HG02973 (cell line): Measurements from ENCODE around the gene NID1.
"Not testable (repeated sequence)": the region's sequence is repeated elsewhere in the genome, so short reads cannot be mapped to it uniquely, and the experiment has no call there.

ENCODE experiments used
- ATAC-seq: cut with Tn5 transposase; IDR thresholded peaks from one replicate; pipeline ENCODE4 v1.9.1; 2021; ENCODE audit warnings: moderate library complexity; ENCODE audit not compliant: unreplicated experiment

NID1 gene

DNA sequence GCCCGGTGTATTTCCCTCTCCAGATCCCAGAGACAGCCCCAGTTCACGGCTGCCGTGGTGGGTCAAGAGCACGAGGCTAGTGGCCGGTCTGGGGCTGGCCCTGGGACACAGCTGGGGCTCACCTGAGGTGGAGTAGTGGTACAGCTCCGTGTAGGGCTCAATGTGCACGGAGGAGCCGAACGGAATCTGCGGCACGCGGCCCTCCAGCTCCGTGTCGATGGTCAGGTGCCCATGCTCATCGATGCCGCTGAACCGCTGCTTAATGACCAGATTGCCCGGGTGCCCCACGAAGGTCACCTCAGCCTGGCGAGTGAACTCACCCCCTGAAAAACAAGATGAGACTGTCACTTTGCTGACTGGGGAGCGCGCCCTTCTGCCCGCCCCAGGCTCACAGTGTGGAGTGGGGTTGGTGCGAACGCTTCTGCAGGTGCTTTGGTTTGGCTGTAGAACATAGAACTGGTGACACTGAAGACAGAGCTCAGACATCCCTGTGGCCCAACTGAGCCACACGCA is 35.4 kb downstream of the NID1 start:
- ATAC-seq: no peak

DNA sequence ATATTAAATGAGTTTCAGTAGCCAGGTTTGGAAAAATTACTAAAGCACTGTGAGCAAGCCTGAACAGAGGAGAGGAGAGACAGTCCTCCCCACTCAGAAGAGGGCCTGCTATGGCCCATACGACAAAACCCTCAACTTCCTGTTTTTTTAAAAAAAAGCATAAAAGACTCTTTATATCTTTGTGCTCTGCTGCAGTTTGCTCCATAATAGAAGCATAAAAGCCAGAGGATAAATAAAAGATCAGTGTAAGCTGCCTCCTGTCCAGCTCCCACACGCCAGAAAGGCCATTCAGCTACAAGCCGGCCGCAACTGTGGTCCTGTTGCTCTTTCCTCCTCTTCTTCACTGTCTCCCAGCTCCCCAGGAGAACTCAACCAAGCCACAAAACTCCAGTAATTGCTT is 37.8 kb downstream of the NID1 start:
- no peak for ATAC-seq

DNA sequence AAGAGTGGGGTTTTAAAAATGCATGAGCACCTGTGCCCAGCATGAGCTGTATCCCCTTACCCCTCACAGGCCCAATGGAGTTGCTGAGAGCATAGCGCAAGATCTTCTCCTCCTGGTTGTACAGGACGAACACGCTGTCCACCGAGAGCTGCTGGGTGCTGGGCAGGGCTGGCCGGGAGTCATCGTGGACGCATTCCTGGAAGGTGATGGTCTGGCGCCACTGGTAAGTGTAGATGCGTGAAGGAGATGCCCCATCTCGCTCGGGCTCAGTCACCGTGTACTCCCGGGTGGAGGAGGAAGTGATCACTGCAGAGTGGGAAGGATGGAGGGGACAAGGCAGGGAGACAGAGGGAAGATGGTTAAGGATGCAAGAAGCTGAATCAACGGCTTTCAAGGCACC is 39.1 kb downstream of the NID1 start:
- ATAC-seq: no peak

DNA sequence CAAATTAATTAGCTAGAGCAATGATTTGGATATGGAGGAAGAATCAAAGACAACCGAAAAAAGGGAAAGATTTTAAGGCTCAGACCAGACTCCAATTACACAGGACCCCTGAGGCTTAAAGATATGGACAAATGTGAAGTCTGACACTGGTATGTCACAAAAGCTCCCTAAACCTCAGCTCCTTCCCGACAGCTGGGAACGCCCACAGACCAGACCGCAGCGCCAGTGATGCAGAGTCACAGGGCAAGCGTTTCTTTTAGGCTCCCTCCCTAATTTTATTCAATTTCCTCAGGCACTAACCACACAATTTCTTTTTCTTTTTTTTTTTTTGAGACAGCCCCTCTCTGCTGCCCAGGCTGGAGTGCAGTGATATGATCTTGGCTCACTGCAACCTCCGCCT is 40.2 kb downstream of the NID1 start:
- no peak for ATAC-seq

DNA sequence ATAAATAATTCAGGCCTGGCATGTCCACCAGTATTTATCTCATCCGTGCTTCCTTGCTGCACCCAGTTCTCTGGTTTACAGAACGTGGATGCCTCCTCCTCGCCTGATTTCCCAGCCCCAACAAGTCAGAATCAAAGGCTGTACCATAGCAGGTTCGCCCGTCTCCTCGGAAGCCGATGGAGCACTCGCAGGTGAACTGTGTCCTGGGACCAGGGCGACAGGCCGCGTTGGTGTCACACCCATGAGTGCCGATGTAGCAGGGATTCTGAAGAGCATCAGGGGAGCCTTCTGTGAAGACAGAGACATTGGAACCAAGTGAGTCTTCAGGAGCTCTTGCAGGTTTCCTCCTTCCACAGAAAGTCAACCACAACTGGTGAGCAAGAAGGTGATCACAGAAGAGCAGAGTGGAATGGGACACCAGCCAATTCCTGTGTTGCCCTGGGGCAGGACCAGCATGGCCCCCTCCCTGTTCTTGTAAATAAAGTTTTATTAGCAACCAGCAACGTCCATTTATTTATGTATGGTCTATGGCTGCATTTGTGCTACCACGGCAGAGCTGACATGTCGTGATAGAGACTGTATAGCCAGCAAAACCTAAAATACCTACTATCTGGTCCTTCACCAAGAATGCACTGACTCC is 40.8 kb downstream of the NID1 start:
- ATAC-seq: no peak

DNA sequence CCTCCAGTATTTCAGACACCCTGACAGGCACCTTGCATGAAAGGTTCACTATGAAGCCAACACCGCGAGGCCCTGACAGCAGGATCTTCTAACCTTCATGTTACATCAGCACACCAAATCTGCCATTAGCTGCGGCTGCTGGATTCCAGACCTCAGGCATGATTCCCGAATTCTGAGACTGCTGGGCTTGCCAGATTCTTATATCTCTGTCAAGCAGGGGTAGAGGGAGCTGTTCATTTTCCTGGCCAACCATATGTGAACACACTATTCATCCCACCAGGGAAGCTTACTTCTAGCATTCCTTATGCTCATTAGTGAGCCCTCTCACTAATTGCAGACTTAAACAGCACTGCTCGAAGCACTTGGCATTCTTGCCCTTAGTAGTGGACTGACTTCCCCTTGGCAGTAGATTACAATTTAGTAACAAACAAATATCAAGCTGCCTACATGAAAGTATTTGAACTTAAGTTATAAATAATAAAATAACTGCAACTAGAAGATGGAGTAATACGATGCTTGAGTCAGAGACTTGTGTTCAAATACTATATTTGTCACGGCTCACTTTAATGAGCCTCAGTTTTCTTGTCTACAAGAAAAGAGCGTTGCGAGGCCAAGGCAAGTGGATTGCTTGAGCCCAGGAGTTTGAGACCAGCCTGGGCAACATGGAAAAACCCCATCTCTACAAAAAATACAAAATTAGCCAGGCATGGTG is 43.3 kb downstream of the NID1 start:
- ATAC-seq: no peak

DNA sequence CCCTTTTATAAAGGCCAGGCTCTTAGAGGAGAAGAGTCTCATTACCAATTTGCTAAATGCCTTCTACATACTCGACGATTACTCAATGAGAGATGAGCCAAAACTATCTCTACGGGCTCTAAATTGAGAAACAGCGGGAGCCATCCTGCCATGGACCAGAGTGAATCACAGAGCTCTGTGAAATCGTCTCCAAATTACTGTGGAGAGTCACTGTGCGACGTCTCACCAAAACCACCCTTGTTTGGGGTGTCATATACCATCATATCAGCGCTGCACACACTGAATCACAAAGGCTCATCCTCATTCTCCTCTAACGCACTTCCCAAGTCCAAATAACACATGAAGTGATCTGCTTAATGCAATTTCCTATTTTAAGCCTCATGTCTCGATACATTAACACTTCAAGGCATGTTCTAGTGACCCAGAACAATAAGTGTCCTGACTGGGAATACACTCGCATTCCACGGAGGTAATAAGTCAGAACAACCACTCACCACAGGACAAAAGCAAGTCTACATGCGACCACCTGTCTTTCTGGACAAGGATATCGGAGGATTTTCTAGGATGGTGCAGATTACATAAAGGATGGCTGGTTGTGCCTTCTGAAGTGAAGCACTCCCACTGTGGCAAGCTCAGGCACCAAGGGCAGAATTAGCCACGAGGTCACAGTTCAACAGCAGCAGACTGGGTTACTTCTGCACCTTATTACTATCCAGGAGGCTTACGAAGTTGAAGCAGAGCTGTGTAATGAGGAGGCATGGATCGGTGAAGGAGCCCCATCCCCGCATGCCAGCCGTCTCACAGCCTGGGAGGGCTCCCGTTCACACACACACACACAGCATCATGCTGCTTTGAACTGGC is 44.3 kb downstream of the NID1 start:
- no peak for ATAC-seq

DNA sequence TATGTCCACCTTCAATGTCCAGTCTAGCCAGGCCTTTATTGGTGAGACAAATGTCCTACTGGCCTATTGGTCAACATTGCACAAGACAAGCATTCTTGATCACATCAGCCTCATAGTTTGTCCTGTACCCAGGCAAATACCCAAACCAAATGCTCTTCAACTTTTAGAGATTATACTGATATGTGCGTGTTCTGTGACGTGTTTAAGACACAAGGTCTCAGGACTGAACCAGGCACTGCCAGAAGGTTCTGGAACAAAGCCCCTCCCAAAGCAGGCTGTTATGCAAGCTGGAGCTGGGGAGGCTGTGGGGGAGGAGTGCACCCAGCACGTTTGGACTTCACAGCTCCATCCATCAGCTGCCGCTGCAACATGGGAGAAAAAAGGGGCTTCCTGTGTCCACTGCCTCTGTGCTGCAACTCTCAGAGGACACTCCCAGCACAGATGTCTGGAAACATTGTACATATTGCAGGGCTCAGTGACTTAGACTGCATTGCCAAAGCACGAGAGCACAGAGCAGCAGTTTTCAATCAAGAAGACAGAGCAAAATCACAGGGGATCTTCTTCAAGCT is 45.9 kb downstream of the NID1 start:
- no peak for ATAC-seq

DNA sequence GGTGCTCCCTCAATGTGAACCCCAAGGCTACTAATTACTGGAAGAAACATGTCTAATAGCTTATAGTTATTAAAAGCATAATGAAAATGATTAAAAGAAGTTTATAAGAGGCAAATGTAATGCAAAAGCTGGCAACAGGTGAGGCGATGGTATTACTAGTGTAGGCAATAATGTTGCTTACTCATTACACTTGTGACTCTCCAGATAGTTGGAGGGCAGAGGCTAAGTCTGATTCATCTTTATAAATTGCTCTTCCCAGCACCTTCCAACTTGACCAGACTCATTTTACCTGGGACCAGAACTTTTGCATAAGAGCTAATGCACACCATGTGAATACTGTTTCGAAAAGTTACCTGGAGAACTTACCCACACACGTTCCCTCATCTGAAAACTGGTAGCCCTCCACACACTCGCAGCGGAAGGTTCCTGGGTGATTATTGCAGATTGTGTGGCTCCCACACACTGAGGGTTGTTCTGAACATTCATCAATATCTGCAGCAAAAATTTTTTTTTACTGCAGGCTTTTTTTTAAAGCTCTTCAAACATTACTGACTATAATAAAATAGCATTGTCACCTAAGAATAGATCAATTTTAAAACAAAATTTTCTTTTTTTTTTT is 48.0 kb downstream of the NID1 start:
- no peak for ATAC-seq

DNA sequence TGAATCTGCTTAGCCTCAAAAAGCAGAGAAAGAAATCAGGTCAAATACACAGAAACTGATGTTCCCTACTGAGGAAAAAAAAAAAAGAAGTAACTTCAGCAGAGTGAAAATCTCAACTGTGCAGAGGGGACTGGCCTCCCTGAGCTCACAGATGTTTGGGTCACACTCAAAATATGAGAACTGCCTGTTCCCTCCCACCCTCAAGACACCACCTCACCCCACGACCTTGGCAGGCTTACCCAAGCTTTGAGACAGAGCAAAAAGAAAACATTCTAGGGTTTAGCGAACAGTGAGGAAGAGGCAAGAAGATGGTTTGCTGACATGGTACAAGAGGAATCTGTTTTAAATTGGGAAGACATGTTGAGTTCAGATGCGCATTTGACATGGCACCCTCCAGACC is 48.8 kb downstream of the NID1 start:
- no peak for ATAC-seq

DNA sequence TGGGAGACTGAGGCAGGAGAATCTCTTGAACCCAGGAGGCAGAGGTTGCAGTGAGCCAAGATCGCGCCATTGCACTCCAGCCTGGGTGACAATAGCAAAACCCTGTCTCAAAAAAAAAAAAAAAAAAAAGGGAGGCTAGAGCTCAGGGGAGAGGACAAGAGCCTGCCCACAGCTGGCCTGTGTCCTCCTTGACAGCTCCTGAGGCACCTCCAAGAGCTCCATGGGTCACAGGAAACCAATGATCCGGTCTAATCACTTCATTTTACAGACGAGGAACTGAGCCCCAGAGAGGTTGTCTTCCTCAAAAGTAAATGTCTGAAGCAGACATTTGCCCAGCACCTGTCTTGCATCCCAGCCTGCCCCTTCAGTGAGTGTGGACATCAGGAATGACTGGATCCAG is 49.4 kb downstream of the NID1 start:
- no peak for ATAC-seq

DNA sequence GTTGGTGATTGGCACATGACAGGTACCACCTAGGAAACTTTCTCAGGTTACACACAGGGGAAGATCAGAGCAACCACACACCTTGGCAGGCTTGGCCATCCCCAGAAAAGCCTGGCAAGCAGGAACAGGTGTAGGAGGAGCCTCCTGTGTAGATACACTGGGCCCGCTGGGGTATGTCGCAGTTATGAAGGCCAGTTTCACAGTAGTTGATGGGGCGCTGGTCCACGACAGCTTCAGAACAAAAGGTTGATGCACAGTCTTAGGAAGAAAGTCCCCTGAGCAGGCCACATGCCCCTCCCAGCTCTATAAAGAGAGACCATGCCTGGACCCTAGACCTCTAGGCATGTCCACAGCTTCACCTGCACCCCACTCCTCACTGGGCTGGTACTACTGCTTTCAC is 51.6 kb downstream of the NID1 start:
- ATAC-seq: no peak

DNA sequence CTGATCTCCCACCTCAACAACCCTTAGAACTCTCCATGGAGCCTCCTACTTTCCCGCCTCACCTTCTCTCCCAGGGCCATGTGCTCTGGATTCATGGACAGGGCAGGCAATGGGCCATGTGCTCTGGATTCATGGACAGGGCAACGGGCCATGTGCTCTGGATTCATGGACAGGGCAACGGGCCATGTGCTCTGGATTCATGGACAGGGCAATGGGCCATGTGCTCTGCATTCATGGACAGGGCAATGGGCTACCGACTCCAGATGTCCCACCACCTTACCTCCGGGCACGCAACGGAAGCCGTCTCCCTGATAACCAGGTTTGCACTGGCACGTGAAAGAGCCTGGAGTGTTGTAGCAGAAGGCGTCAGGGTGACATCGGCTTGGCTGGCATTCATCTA is 53.2 kb downstream of the NID1 start:
- ATAC-seq: no peak

DNA sequence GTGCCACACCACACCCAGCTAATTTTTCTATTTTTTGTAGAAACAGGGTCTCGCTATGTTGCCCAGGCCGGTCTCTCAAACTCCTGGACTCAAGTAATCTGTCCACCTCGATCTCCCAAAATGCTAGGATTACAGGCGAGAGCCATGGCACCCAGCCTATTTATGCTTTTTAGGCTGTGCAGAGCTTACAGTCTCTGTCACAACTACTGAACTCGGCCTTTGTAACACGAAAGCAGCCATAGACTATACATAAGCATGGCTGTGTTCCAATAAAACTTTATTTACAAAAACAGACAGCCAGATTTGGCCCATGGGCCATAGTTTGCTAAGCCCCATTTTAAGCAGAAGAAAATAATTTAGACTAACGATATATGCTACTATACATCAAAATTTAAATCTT is 54.4 kb downstream of the NID1 start:
- no peak for ATAC-seq

DNA sequence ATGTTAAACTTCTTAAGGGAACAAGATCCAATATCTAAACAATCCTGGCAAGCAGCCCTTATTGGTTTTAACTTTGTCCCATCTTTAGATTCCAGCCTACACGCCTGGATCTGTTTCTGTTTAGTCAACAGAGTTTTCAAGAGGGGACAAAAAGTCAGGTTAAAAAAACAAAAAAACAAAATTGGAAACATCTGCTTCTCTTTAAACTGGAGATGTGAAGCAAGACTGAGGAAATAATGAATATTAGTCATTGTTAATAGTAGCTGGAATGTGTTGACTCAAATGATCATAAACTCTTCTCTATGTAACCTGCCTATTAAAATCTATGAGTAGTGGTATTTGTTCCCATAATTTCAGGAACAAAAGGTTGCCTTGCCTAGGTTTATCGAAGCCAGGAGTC is 55.0 kb downstream of the NID1 start:
- no peak for ATAC-seq

DNA sequence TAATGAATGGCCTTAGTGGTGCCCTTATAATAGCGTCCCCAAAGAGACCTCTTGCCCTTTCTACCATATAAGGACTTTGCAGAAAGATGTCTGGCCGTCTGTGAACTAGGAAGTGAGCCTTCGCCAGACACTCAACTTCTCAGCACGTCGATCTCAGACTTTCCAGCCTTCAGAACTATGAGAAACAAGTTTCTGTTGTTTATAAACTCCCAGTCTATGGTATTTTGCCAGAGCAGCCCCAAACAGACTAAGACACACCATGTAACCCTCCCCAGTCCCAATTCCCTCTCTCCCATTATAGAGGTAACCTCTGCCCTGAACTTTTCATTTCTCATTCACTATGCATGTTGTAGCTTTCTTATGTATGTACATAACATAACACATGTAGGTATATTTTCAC is 55.7 kb downstream of the NID1 start:
- ATAC-seq: no peak

DNA sequence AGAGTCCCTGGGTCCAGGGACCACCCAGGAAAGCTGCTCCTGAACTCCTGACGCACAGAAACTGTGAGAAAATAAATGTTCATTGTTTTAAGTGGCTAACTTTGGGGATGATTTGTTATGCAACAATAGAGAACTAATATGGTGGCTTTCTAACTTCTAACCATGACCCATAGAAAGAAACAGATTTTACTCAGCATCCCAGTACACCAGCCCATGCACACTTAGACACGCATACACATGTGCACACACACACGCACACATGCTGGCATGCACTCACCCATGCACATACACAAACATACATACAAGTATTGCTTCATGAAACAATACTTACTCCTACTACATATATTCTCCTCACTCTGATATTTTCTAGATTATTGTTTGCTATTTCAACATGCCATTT is 57.1 kb downstream of the NID1 start:
- ATAC-seq: no peak

DNA sequence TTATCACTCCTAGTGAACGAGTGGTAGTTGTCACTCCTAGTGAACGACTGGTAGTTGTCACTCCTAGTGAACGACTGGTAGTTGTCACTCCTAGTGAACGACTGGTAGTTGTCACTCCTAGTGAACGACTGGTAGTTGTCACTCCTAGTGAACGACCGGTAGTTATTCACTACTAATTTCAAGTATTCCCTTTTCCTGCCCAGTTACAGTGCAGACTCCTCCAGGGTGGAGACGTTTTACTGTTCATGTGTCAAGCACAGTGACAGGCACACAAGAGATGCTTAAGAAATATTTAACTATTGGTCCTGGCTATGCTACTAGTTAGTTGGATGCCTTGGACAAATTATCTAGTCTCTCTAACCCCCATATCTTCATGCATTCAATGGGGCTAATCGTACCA is 61.8 kb downstream of the NID1 start:
- not testable (repeated sequence) for ATAC-seq

DNA sequence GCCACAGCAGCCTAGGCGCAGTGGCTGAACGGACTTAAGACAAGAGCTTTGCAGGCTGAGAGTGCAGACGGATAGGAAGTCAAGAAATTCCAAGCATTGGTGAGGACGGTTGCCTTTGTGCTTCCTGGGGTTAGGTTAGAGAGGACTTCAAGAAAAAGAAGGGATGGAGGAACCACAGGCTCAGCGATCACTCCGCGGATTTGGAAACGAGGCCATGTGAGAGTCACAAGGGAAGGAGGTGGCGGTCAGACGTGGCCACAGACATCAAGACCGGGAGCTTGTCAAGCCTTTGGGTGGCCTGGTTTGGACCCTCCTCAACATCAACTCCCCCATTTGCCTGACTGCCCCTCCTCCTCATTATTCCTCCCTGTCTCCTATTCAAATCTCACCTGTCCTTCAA is 62.3 kb downstream of the NID1 start:
- ATAC-seq: no peak

DNA sequence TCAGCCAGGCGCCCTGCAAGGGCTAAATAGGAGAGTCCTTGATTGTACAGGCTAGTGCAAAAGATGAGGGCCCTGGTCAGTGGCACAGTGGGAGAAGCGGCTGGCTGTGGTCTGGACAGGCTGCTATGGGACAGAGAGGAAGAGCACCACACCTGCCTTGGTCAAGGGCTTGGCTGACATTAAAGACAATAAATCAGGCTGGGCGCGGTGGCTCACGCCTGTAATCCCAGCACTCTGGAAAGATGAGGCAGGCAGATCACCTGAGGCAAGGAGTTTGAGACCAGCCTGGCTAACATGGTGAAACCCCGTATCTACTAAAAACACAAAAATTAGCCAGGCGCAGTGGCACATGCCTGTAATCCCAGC is 62.9 kb downstream of the NID1 start:
- ATAC-seq: no peak

DNA sequence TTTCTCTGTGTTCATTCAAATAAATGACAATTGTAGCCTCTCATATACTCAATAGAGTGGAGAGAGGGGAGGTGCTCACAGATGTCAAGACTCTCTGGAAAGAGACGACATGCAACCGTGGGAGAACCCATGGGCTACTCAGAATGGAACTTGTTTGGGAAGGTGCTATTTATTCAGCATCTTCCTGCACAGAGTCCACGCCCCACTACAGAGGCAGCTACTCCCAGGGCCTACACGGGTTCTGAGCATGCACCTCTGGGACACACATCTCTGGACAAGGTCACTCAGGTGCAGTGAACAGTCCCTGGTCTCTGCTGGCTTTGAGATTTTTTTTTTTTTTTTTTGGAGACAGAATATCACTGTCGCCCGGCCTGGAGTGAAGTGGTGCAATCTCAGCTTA is 64.1 kb downstream of the NID1 start:
- ATAC-seq: no peak
